GM12801 (cell line): ENCODE data around the gene TUBA1A.

Source experiments
- CTCF ChIP-seq: IDR thresholded peaks from one replicate; pipeline ENCODE4 v1.5.1; 2011; ENCODE audit warnings: control low read depth; ENCODE audit not compliant: insufficient read length; ENCODE audit errors: extremely low read depth

TUBA1A gene

DNA sequence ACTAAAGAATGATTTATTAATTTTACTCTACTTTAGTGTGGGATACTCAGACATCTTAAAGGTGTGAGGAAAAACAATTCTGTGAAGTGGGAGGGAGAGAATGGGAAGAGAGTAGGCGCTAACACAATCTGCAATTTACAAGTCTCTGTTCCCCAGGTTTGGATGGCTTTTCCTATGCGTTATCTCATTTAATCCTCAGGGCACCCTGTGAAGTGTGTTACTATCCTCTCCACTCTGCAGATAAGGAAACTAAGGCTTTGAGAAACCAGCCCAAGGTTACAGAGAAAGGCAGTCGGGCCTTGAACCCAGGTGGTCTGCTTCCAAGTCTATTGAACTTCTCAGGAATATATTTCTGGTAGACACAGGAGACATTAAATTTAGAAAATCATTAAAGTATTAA is 39.8 kb upstream of the TUBA1A start:
- TF ChIP-seq CTCF = no peak

GRCh38 chr12:49227713-49228112 is 38.8 kb upstream of the TUBA1A start:
- no peak for TF ChIP-seq CTCF

DNA sequence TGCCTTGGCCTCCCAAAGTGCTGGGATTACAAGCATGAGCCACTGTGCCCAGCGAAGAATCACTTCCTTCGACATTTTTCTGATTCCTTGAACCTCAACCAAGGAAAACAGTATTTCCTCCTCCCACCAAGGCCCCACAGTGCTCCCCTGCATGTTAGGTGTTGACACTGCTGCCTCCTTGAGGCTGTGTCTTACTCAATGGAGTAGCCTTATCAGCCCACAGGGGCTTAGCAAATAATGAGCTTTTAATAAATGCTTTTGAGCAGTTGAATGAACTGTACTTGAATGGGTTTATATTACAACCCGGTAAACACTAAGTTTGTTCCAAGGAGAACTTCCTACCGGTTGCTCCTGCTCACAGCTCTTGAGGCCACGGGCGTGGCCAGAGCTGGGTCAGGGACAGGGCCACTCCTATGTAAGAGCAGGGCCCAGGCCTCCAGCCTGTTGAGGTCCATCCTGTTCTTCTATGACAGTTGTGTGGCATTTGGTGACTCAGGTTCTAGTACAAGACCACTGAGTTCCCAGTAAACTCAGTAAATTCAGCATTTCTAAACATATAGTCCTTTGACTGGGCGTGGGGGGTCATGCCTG is 36.8 kb upstream of the TUBA1A start:
- TF ChIP-seq CTCF = no peak

DNA sequence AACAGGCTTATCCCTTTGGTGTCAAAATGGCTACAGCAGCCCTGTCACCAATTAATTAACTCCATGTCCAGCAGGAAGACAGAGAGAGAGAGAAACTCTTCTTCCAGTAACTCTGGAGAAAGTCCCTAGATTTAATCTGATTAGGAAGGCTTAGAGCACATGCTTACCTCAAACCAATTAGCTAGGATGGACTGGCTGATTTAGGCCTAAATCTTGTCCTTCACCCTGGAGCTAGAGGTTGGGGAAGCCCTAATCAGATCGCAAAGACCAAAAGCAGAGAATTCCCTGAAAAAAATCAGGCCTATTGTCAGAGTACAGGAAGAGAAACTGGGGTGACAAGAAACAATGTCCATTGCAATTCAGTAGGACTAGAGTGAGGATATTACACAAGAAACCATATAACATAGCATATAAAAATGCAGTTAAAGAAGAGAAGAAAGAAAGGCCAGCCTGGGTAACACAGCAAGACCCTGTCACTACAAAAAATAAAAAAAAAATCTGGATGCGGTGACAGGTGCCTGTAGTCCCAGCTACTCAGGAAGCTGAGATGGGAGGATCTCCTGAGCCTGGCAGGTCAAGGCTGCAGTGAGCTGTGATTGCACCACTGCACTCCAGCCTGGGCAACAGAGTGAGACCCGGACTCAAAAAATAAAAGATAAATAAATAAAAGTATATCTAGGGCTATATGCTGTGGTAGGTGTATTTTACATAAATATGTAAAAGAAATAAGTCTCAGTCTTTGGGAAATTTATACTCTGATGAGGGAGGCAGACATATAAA is 34.9 kb upstream of the TUBA1A start:
- TF ChIP-seq CTCF = no peak

GRCh38 chr12:49223122-49223521 is 34.2 kb upstream of the TUBA1A start:
- no peak for TF ChIP-seq CTCF

DNA sequence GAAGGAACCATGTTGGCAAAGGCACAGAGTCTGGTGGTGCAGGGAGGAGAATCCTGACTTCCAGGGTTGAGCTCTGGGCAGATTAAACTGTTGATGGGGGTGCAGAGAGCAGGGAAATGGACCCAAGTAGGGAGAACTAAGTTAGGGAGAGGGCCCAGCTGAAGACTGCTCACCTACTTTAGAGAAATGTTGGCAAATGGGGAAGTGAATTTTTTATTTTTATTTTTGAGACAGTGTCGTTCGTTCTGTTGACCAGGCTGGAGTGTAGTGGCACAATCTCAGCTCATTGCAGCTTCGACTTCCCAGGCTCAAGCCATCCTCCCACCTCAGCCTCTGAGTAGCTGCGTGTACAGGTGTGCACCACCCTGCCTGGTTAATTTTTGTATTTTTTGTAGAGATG is 32.1 kb upstream of the TUBA1A start:
- no peak for TF ChIP-seq CTCF

DNA sequence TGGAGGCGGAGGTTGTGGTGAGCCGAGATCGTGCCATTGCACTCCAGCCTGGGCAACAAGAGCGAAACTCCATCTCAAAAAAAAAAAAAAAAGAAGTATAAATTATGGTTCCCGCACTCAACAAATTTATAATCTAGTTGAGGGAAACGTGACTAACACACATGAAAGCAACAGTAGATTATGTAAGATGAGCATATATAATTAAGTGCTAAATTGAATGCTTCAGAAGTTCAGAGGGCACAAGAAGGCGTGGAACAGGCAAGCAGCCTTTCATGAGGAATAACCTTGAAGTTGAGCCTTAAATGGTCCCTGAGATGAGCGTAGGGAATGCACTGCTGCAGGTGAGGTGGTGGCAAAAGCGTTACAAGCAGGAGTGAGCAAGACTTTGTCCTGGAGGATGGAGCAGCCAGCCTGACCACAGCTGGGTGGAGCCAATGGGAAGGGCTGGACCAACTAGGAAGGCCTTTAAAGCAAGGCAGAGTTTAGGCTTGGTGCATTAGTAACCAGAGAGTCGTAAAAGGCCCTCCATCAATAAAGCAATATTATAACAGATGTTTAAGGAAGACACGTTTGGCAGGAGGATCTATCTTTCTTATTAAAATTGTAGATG is 30.6 kb upstream of the TUBA1A start:
- TF ChIP-seq CTCF = no peak
